GM23248 (cell line): ENCODE results near the gene FICD. TPM values are rescaled to one million over a fixed set of nuclear protein-coding genes. Genes with fewer than 3 reads are reported as not detected.

ENCODE experiments used
- DNase-seq: peaks from one replicate; pipeline ENCODE4 v3.0.0-alpha.2; 2015
- H2AFZ ChIP-seq: fragments of 200-600 bp; sonication (generic); 2 replicates; pipeline ENCODE4 v1.6.1; 2016; ENCODE audit warnings: antibody characterized with exemption
- H3F3A ChIP-seq: fragments of 200-600 bp; sonication (generic); 2 replicates; pipeline ENCODE4 v1.6.1; 2016; ENCODE audit warnings: mild to moderate bottlenecking, antibody characterized with exemption, mixed run types; ENCODE audit not compliant: insufficient read depth
- H3K27ac ChIP-seq: fragments of 200-600 bp; sonication (generic); 2 replicates; pipeline ENCODE4 v1.5.1; 2016; ENCODE audit warnings: mild to moderate bottlenecking
- H3K27me3 ChIP-seq: fragments of 200-600 bp; sonication (generic); replicated peaks from 2 replicates; pipeline ENCODE4 v1.6.1; 2016; ENCODE audit warnings: mild to moderate bottlenecking; ENCODE audit not compliant: insufficient read depth
- H3K36me3 ChIP-seq: fragments of 200-600 bp; sonication (generic); 2 replicates; pipeline ENCODE4 v1.6.1; 2016; ENCODE audit warnings: low read depth, mild to moderate bottlenecking
- H3K4me1 ChIP-seq: fragments of 200-600 bp; sonication (generic); 2 replicates; pipeline ENCODE4 v1.6.1; 2016; ENCODE audit warnings: mild to moderate bottlenecking; ENCODE audit not compliant: insufficient read depth
- H3K4me2 ChIP-seq: fragments of 200-600 bp; sonication (generic); one replicate; pipeline ENCODE4 v1.6.1; 2016; ENCODE audit warnings: mild to moderate bottlenecking; ENCODE audit not compliant: unreplicated experiment
- H3K4me3 ChIP-seq: fragments of 200-600 bp; sonication (generic); 2 replicates; pipeline ENCODE4 v1.5.1; 2016; ENCODE audit warnings: mild to moderate bottlenecking
- H3K79me2 ChIP-seq: fragments of 200-600 bp; sonication (generic); 2 replicates; pipeline ENCODE4 v1.6.1; 2016; ENCODE audit warnings: mild to moderate bottlenecking; ENCODE audit not compliant: insufficient read depth
- H3K9ac ChIP-seq: fragments of 200-600 bp; sonication (generic); 2 replicates; pipeline ENCODE4 v1.6.1; 2016; ENCODE audit warnings: mild to moderate bottlenecking
- H3K9me2 ChIP-seq: fragments of 200-600 bp; sonication (generic); 2 replicates; pipeline ENCODE4 v1.6.1; 2016; ENCODE audit warnings: mixed run types, mild to moderate bottlenecking, moderate library complexity; ENCODE audit not compliant: insufficient read depth
- H3K9me3 ChIP-seq: fragments of 200-600 bp; sonication (generic); one replicate; pipeline ENCODE4 v1.6.1; 2017; ENCODE audit warnings: low read depth
- H4K20me1 ChIP-seq: fragments of 200-600 bp; sonication (generic); 2 replicates; pipeline ENCODE4 v1.6.0; 2016; ENCODE audit not compliant: insufficient read depth
- EZH2 ChIP-seq: fragments of 200-600 bp; sonication (generic); IDR thresholded peaks from 2 replicates; pipeline ENCODE4 v1.6.1; 2018; ENCODE audit warnings: antibody characterized with exemption, mild to moderate bottlenecking; ENCODE audit not compliant: insufficient read depth, poor library complexity, severe bottlenecking
- EZH2phosphoT487 ChIP-seq: fragments of 200-600 bp; sonication (generic); IDR thresholded peaks from 2 replicates; pipeline ENCODE4 v1.6.1; 2018; ENCODE audit warnings: antibody characterized with exemption, moderate library complexity, mild to moderate bottlenecking, low read depth; ENCODE audit not compliant: insufficient read depth
- WGBS, 2 experiments: methylation state at CpG; one replicate each; pipeline ENCODE4 v1.1.6; 2015 to 2017; ENCODE audit warnings: low lambda C conversion rate in 2 of 2, low coverage in 1 of 2; ENCODE audit errors: missing lambda C conversion rate in 2 of 2; 5-methylcytosine and 5-hydroxymethylcytosine counted together
- in situ Hi-C: fragments of 300-500 bp; cut with MboI; formaldehyde crosslinking; loops from 2 replicates; pipeline ENCODE4 v1.15.0; 2020
- polyA plus RNA-seq: library from polyadenylated mRNA; unstranded; fragments of >200 nt; fragmentation: Nextera tagmentation; extraction: Ambion mirVana; gene quantifications from 2 replicates; pipeline ENCODE4 v1.2.1, GENCODE V29; 2016
- total RNA-seq: library from RNA; depleted of rRNA; stranded (reverse); fragments of >200 nt; shearing (Covaris generic); gene quantifications from 2 replicates; pipeline ENCODE4 v1.2.3, GENCODE V29; 2014

Gene FICD
- total and polyA plus RNA-seq, 2 experiments from 2014 or later = 8.6 to 11.6 TPM

GRCh38 chr12:108479364-108480070 is 35.6 kb upstream of the FICD start:
- no peak for TF ChIP-seq EZH2phosphoT487
- TF ChIP-seq EZH2 = no peak
- Histone ChIP-seq H3F3A (no peaks in the 10 kb centered on the region), H4K20me1 (no peaks in the 10 kb centered on the region), H3K27ac (no peak overlapping the region), H3K79me2 (no peaks in the 10 kb centered on the region), H2AFZ (no peak overlapping the region), H3K9me2 (no peaks in the 10 kb centered on the region), H3K9ac (no peak overlapping the region), H3K9me3 (no peaks in the 10 kb centered on the region), H3K4me1 (no peaks in the 10 kb centered on the region), H3K4me2 (no peak overlapping the region), H3K4me3 (no peak overlapping the region), H3K27me3 (no peaks in the 10 kb centered on the region), H3K36me3 (no peaks in the 10 kb centered on the region)
- WGBS, 2 experiments = 44 to 48% methylated on average over 6 of the region's 6 CpGs
- no peak for DNase-seq
- in situ Hi-C loops = no loop called here

GRCh38 chr12:108482717-108483212 is 32.3 kb upstream of the FICD start:
- H3K9me2 ChIP-seq = no peaks in the 10 kb centered on the region
- no peaks in the 10 kb centered on the region for H3K9me3 ChIP-seq
- H3K4me3 ChIP-seq = no peak overlapping the region
- no peak overlapping the region for H3K9ac ChIP-seq
- H3K27me3 ChIP-seq = no peaks in the 10 kb centered on the region
- in situ Hi-C loops = no loop called here
- H3K4me1 ChIP-seq = no peaks in the 10 kb centered on the region
- H3K79me2 ChIP-seq = no peaks in the 10 kb centered on the region
- H3K4me2 ChIP-seq = no peak overlapping the region
- WGBS, 2 experiments = 56 to 58% methylated on average over 11 of the region's 11 CpGs
- H2AFZ ChIP-seq = no peak overlapping the region
- TF ChIP-seq EZH2 (no peak), EZH2phosphoT487 (no peak)
- H4K20me1 ChIP-seq = no peaks in the 10 kb centered on the region
- DNase-seq = peak; percentile 7
- no peaks in the 10 kb centered on the region for H3F3A ChIP-seq
- no peak overlapping the region for H3K27ac ChIP-seq
- no peaks in the 10 kb centered on the region for H3K36me3 ChIP-seq

- in situ Hi-C loops = no loop called here
- no peaks in the 10 kb centered on the region for H3K36me3 ChIP-seq
- TF ChIP-seq EZH2 (no peak), EZH2phosphoT487 (no peak)
Observed at GRCh38 chr12:108483213-108484059, 31.6 kb upstream of the FICD start.

GRCh38 chr12:108484431-108484830 is 30.6 kb upstream of the FICD start:
- no peaks in the 10 kb centered on the region for H3K27me3 ChIP-seq
- H3K4me2 ChIP-seq = no peak overlapping the region
- no peaks in the 10 kb centered on the region for H3K4me1 ChIP-seq
- H3K36me3 ChIP-seq = no peaks in the 10 kb centered on the region
- DNase-seq = no peak
- no peak overlapping the region for H3K9ac ChIP-seq
- no peaks in the 10 kb centered on the region for H3K9me2 ChIP-seq
- H3K4me3 ChIP-seq = no peak overlapping the region
- H3K79me2 ChIP-seq = no peaks in the 10 kb centered on the region
- no peaks in the 10 kb centered on the region for H3K9me3 ChIP-seq
- 42 to 48% methylated on average over 2 of the region's 2 CpGs for WGBS, 2 experiments
- H2AFZ ChIP-seq = no peak overlapping the region
- H3F3A ChIP-seq = no peaks in the 10 kb centered on the region
- H4K20me1 ChIP-seq = no peaks in the 10 kb centered on the region
- in situ Hi-C loops = no loop called here
- TF ChIP-seq EZH2phosphoT487 (no peak), EZH2 (no peak)
- no peak overlapping the region for H3K27ac ChIP-seq

More at GRCh38 chr12:108483213-108484059, 31.6 kb upstream of the FICD start:
- no peak overlapping the region for H2AFZ ChIP-seq
- no peaks in the 10 kb centered on the region for H3K9me3 ChIP-seq
- H3K4me2 ChIP-seq = no peak overlapping the region
- H3K27me3 ChIP-seq = no peaks in the 10 kb centered on the region
- no peak overlapping the region for H3K9ac ChIP-seq
- no peaks in the 10 kb centered on the region for H4K20me1 ChIP-seq
- 34 to 35% methylated on average over 6 of the region's 6 CpGs for WGBS, 2 experiments
- H3K79me2 ChIP-seq = no peaks in the 10 kb centered on the region
- no peaks in the 10 kb centered on the region for H3K4me1 ChIP-seq
- no peak for DNase-seq
- no peaks in the 10 kb centered on the region for H3K9me2 ChIP-seq
- H3K4me3 ChIP-seq = no peak overlapping the region
- no peak overlapping the region for H3K27ac ChIP-seq
- no peaks in the 10 kb centered on the region for H3F3A ChIP-seq
